Measurements from ENCODE around the gene TACC2. TPM values are rescaled to one million over a fixed set of nuclear protein-coding genes. Genes with fewer than 3 reads are reported as not detected.
A peak's percentile ranks its signal among the peaks of the same experiment; 100 is the strongest.

TACC2 gene
- total RNA-seq, 1 donor from 2014 or later, result 10.7 TPM

- Histone ChIP-seq H3K79me2 (ENCODE audit: low read depth) (no peaks in the 10 kb centered on the region), H3F3A (ENCODE audit: low read depth) (no peaks in the 10 kb centered on the region), H3K27me3 (no peaks in the 10 kb centered on the region), H3K4me2 (no peak overlapping the region), H2AFZ (replicated peaks) (no peak overlapping the region), H3K4me3 (no peak overlapping the region), H3K36me3 (no peaks in the 10 kb centered on the region), H3K9me3 (ENCODE audit: low read depth) (no peaks in the 10 kb centered on the region), H4K20me1 (ENCODE audit: low read depth) (no peaks in the 10 kb centered on the region), H3K4me1 (no peaks in the 10 kb centered on the region), H3K9ac (no peak overlapping the region), H3K27ac (no peak overlapping the region)
- DNase-seq (ENCODE audit: low spot score), result no peak
- no peaks in the 10 kb centered on the region for H3K9me3 Mint-ChIP-seq
- TF ChIP-seq CTCF (IDR thresholded peaks at IDR 0.05), result no peak
- no peak for TF ChIP-seq EZH2phosphoT487 (IDR thresholded peaks at IDR 0.05)
- no peak for TF ChIP-seq EZH2 (IDR thresholded peaks at IDR 0.05)
- H3K36me3 Mint-ChIP-seq, result no peaks in the 10 kb centered on the region
- peaks cover 8% of the 10 kb centered on the region for H3K4me1 Mint-ChIP-seq
- H3K27ac Mint-ChIP-seq, result no peak overlapping the region
- peaks cover 3% of the 10 kb centered on the region for H3K27me3 Mint-ChIP-seq (ENCODE audit: insufficient read depth, low read depth)
- H3K4me3 Mint-ChIP-seq, result no peak overlapping the region
These were observed 110.6 kb downstream of the TACC2 start for GRCh38 chr10:122099562-122099961.

- no peaks in the 10 kb centered on the region for H3F3A ChIP-seq (ENCODE audit: low read depth)
- no peaks in the 10 kb centered on the region for H3K27me3 ChIP-seq
- no peaks in the 10 kb centered on the region for H4K20me1 ChIP-seq (ENCODE audit: low read depth)
- peaks cover 3% of the 10 kb centered on the region for H3K27me3 Mint-ChIP-seq (ENCODE audit: insufficient read depth, low read depth)
- DNase-seq (ENCODE audit: low spot score), result no peak
- no peaks in the 10 kb centered on the region for H3K9me3 ChIP-seq (ENCODE audit: low read depth)
- H2AFZ ChIP-seq (replicated peaks), result no peak overlapping the region
- no peaks in the 10 kb centered on the region for H3K4me1 ChIP-seq
- H3K27ac ChIP-seq, result no peak overlapping the region
- no peaks in the 10 kb centered on the region for H3K36me3 ChIP-seq
- no peak overlapping the region for H3K4me2 ChIP-seq
- peak overlapping the region; percentile 67 for H3K27ac Mint-ChIP-seq
- H3K9ac ChIP-seq, result no peak overlapping the region
- no peaks in the 10 kb centered on the region for H3K9me3 Mint-ChIP-seq
- no peaks in the 10 kb centered on the region for H3K36me3 Mint-ChIP-seq
- peaks cover 21% of the 10 kb centered on the region for H3K4me1 Mint-ChIP-seq
- no peak overlapping the region for H3K4me3 Mint-ChIP-seq
- H3K4me3 ChIP-seq, result no peak overlapping the region
- H3K79me2 ChIP-seq (ENCODE audit: low read depth), result no peaks in the 10 kb centered on the region
- TF ChIP-seq EZH2phosphoT487 (IDR thresholded peaks at IDR 0.05) (no peak), CTCF (IDR thresholded peaks at IDR 0.05) (no peak), EZH2 (IDR thresholded peaks at IDR 0.05) (no peak)
These were observed 113.3 kb downstream of the TACC2 start for GRCh38 chr10:122102146-122102868.

- no peaks in the 10 kb centered on the region for H3K9me3 Mint-ChIP-seq
- Histone ChIP-seq H3K9me3 (ENCODE audit: low read depth) (no peaks in the 10 kb centered on the region), H3K9ac (no peak overlapping the region), H3K4me2 (no peak overlapping the region), H3K4me3 (no peak overlapping the region), H3K79me2 (ENCODE audit: low read depth) (no peaks in the 10 kb centered on the region), H2AFZ (replicated peaks) (no peak overlapping the region), H3F3A (ENCODE audit: low read depth) (no peaks in the 10 kb centered on the region), H3K36me3 (no peaks in the 10 kb centered on the region), H3K27ac (no peak overlapping the region), H3K4me1 (no peaks in the 10 kb centered on the region), H4K20me1 (ENCODE audit: low read depth) (no peaks in the 10 kb centered on the region), H3K27me3 (no peaks in the 10 kb centered on the region)
- no peaks in the 10 kb centered on the region for H3K36me3 Mint-ChIP-seq
- no peak for DNase-seq (ENCODE audit: low spot score)
- no peak for TF ChIP-seq CTCF (IDR thresholded peaks at IDR 0.05)
- TF ChIP-seq EZH2 (IDR thresholded peaks at IDR 0.05), result no peak
- no peak for TF ChIP-seq EZH2phosphoT487 (IDR thresholded peaks at IDR 0.05)
- peaks cover 3% of the 10 kb centered on the region for H3K27me3 Mint-ChIP-seq (ENCODE audit: insufficient read depth, low read depth)
- peak overlapping the region; percentile 21 for H3K27ac Mint-ChIP-seq
- no peak overlapping the region for H3K4me3 Mint-ChIP-seq
- H3K4me1 Mint-ChIP-seq, result peaks cover 21% of the 10 kb centered on the region
These were observed 114.0 kb downstream of the TACC2 start for GRCh38 chr10:122102869-122103525.
